HUDEP-2 (cell line): ENCODE results near the gene MAPK8.
A peak's percentile ranks its signal among the peaks of the same experiment; 100 is the strongest.

ENCODE experiments used
- DNase-seq, 76 experiments: peaks; one replicate each; lab custom pipeline; 2025; ENCODE audit not compliant: unreplicated experiment in 76 of 76; lab: John Stamatoyannopoulos, UW

MAPK8 gene

GRCh38 chr10:48444861-48445841 is 138.7 kb downstream of the MAPK8 start:
- DNase-seq, result peak in 1 of 76 experiments; percentile 6

- DNase-seq, result no peak
Measured at GRCh38 chr10:48445932-48446331, 139.5 kb downstream of the MAPK8 start.

- no peak for DNase-seq
Measured at GRCh38 chr10:48446785-48447184, 140.3 kb downstream of the MAPK8 start.

- DNase-seq, result no peak
Measured at GRCh38 chr10:48447356-48448215, 141.1 kb downstream of the MAPK8 start.

GRCh38 chr10:48448796-48449195 is 142.3 kb downstream of the MAPK8 start:
- DNase-seq, result no peak

- no peak for DNase-seq
Measured at GRCh38 chr10:48449501-48450232, 143.2 kb downstream of the MAPK8 start.

GRCh38 chr10:48450233-48450740 is 143.8 kb downstream of the MAPK8 start:
- DNase-seq, result no peak

- DNase-seq, result no peak
Measured at GRCh38 chr10:48450741-48451466, 144.4 kb downstream of the MAPK8 start.

GRCh38 chr10:48451969-48452878 is 145.7 kb downstream of the MAPK8 start:
- DNase-seq, result no peak

- no peak for DNase-seq
Measured at GRCh38 chr10:48452879-48453412, 146.5 kb downstream of the MAPK8 start.

- no peak for DNase-seq
Measured at GRCh38 chr10:48453451-48454301, 147.2 kb downstream of the MAPK8 start.

GRCh38 chr10:48454302-48455054 is 148.0 kb downstream of the MAPK8 start:
- no peak for DNase-seq

GRCh38 chr10:48455055-48455391 is 148.5 kb downstream of the MAPK8 start:
- no peak for DNase-seq

- no peak for DNase-seq
Measured at GRCh38 chr10:48455392-48456151, 149.1 kb downstream of the MAPK8 start.

GRCh38 chr10:48456361-48456804 is 149.9 kb downstream of the MAPK8 start:
- peak in 16 of 76 experiments; percentile 4 to 55 (median 22) for DNase-seq
